ENCODE results near the gene LRRN4CL. TPM values are rescaled to one million over a fixed set of nuclear protein-coding genes. Genes with fewer than 3 reads are reported as not detected.
"Not testable (repeated sequence)": the region's sequence is repeated elsewhere in the genome, so short reads cannot be mapped to it uniquely, and the experiment has no call there.

Gene LRRN4CL
- polyA plus RNA-seq, 3 donors from 2014 or later: not detected

- Mint-ChIP-seq H3K27me3 (ENCODE audit: low read depth in 3 of 3) (peaks cover 5 to 10% (median 9%) of the 10 kb centered on the region in 3 donors), H3K4me1 (peaks cover 33 to 46% of the 10 kb centered on the region in 2 donors), H3K9me3 (no peaks in the 10 kb centered on the region), H3K4me3 (peak overlapping the region; percentile 81 to 97 (median 94)), H3K36me3 (peaks cover 8 to 13% (median 10%) of the 10 kb centered on the region in 3 donors), H3K27ac (peak overlapping the region; percentile 88 to 98 (median 94))
- DNase-seq: no peak
These were observed 10.9 kb downstream of the LRRN4CL start for GRCh38 chr11:62678433-62678769.

- H3K27me3 Mint-ChIP-seq (ENCODE audit: low read depth in 3 of 3): peaks cover 5 to 10% (median 9%) of the 10 kb centered on the region in 3 donors
- peak overlapping the region; percentile 88 to 98 (median 94) for H3K27ac Mint-ChIP-seq
- H3K4me3 Mint-ChIP-seq: peak overlapping the region; percentile 81 to 97 (median 94)
- H3K36me3 Mint-ChIP-seq: peaks cover 8 to 13% (median 10%) of the 10 kb centered on the region in 3 donors
- no peaks in the 10 kb centered on the region for H3K9me3 Mint-ChIP-seq
- DNase-seq: no peak
- peaks cover 36 to 46% of the 10 kb centered on the region in 2 donors for H3K4me1 Mint-ChIP-seq
These were observed 11.6 kb downstream of the LRRN4CL start for GRCh38 chr11:62677714-62678113.

GRCh38 chr11:62677156-62677555, 12.2 kb downstream of the LRRN4CL start:
- Mint-ChIP-seq H3K27ac (peak overlapping the region; percentile 88 to 98 (median 94)), H3K4me1 (peaks cover 41 to 50% of the 10 kb centered on the region in 2 donors), H3K27me3 (ENCODE audit: low read depth in 3 of 3) (peaks cover 9 to 12% (median 12%) of the 10 kb centered on the region in 3 donors), H3K4me3 (peak overlapping the region; percentile 81 to 97 (median 94)), H3K36me3 (peaks cover 8 to 13% (median 10%) of the 10 kb centered on the region in 3 donors), H3K9me3 (no peaks in the 10 kb centered on the region)
- no peak for DNase-seq

GRCh38 chr11:62676698-62677097, 12.6 kb downstream of the LRRN4CL start:
- no peak for DNase-seq
- Mint-ChIP-seq H3K4me3 (peak overlapping the region in 4 of 5 donors; percentile 81 to 97 (median 94)), H3K27ac (peak overlapping the region in 5 of 6 donors; percentile 88 to 98 (median 94)), H3K36me3 (peaks cover 8 to 13% (median 10%) of the 10 kb centered on the region in 3 donors), H3K27me3 (ENCODE audit: low read depth in 3 of 3) (peaks cover 12 to 14% (median 12%) of the 10 kb centered on the region in 3 donors), H3K9me3 (no peaks in the 10 kb centered on the region), H3K4me1 (peaks cover 44 to 55% of the 10 kb centered on the region in 2 donors)

- Mint-ChIP-seq H3K27me3 (ENCODE audit: low read depth in 3 of 3) (peaks cover 14 to 20% (median 17%) of the 10 kb centered on the region in 3 donors), H3K4me1 (peaks cover 54 to 59% of the 10 kb centered on the region in 2 donors), H3K36me3 (peaks cover 8 to 13% (median 10%) of the 10 kb centered on the region in 3 donors), H3K27ac (peak overlapping the region in 1 of 6 donors; percentile 41)
- H3K4me3 Mint-ChIP-seq, H3K9me3 Mint-ChIP-seq, DNase-seq: not testable (repeated sequence)
These were observed 13.9 kb downstream of the LRRN4CL start for GRCh38 chr11:62675415-62675814.

- peaks cover 52 to 57% of the 10 kb centered on the region in 2 donors for H3K4me1 Mint-ChIP-seq
These were observed 16.2 kb downstream of the LRRN4CL start for GRCh38 chr11:62673196-62673525.

GRCh38 chr11:62671608-62672389, 17.5 kb downstream of the LRRN4CL start, which contains the start of the genes LBHD1 and UQCC3:
Gene LBHD1, minus strand, starts transcription at chr11:62672267. Its CDS starts 2,236 bp downstream, at chr11:62670031.
Gene UQCC3, plus strand, starts transcription at chr11:62671673. Its CDS starts 73 bp downstream, at chr11:62671746.
- Mint-ChIP-seq H3K4me1 (peaks cover 43 to 51% of the 10 kb centered on the region in 2 donors), H3K27ac (peak within 1 kb of the TSS; percentile 92 to 98 (median 96)), H3K36me3 (peaks cover 4 to 7% (median 4%) of the 10 kb centered on the region in 3 donors), H3K9me3 (no peaks in the 10 kb centered on the region), H3K27me3 (ENCODE audit: low read depth in 3 of 3) (peaks cover 3 to 12% (median 11%) of the 10 kb centered on the region in 3 donors), H3K4me3 (peak within 1 kb of the TSS; percentile 97 to 100 (median 100))
- DNase-seq: peak; percentile 70 to 86 (median 83)

More at GRCh38 chr11:62673196-62673525, 16.2 kb downstream of the LRRN4CL start:
- H3K27ac Mint-ChIP-seq: peak overlapping the region; percentile 26 to 98 (median 94)
- no peaks in the 10 kb centered on the region for H3K9me3 Mint-ChIP-seq
- peaks cover 5 to 12% (median 11%) of the 10 kb centered on the region in 3 donors for H3K27me3 Mint-ChIP-seq (ENCODE audit: low read depth in 3 of 3)
- peak overlapping the region in 4 of 5 donors; percentile 27 to 100 (median 98) for H3K4me3 Mint-ChIP-seq
- no peak for DNase-seq
- peaks cover 8 to 13% (median 10%) of the 10 kb centered on the region in 3 donors for H3K36me3 Mint-ChIP-seq

- Mint-ChIP-seq H3K9me3 (no peaks in the 10 kb centered on the region), H3K36me3 (peaks cover 4 to 5% (median 4%) of the 10 kb centered on the region in 3 donors), H3K4me1 (peaks cover 45 to 51% of the 10 kb centered on the region in 2 donors), H3K27me3 (ENCODE audit: low read depth in 3 of 3) (peaks cover 3 to 15% (median 13%) of the 10 kb centered on the region in 3 donors), H3K4me3 (peak overlapping the region; percentile 97 to 100 (median 100)), H3K27ac (peak overlapping the region; percentile 92 to 98 (median 96))
- DNase-seq: no peak
These were observed 18.1 kb downstream of the LRRN4CL start for GRCh38 chr11:62671236-62671607.

- Mint-ChIP-seq H3K4me3 (peak overlapping the region; percentile 97 to 100 (median 100)), H3K9me3 (no peaks in the 10 kb centered on the region), H3K27me3 (ENCODE audit: low read depth in 3 of 3) (peaks cover 9 to 23% (median 23%) of the 10 kb centered on the region in 3 donors), H3K4me1 (peaks cover 52 to 58% of the 10 kb centered on the region in 2 donors), H3K36me3 (peaks cover under 1% of the 10 kb centered on the region in 3 donors), H3K27ac (peak overlapping the region in 5 of 6 donors; percentile 46 to 92 (median 76))
- DNase-seq: no peak
These were observed 19.7 kb downstream of the LRRN4CL start for GRCh38 chr11:62669420-62670161.

GRCh38 chr11:62667460-62667859, 21.9 kb downstream of the LRRN4CL start:
- Mint-ChIP-seq H3K4me3 (peak overlapping the region in 2 of 5 donors; percentile 12 to 72), H3K36me3 (peaks cover 3 to 9% (median 3%) of the 10 kb centered on the region in 3 donors), H3K27ac (peak overlapping the region in 2 of 6 donors; percentile 40 to 55), H3K4me1 (peaks cover 55 to 74% of the 10 kb centered on the region in 2 donors), H3K27me3 (ENCODE audit: low read depth in 3 of 3) (peaks cover 11 to 23% (median 22%) of the 10 kb centered on the region in 3 donors), H3K9me3 (no peaks in the 10 kb centered on the region)
- no peak for DNase-seq

GRCh38 chr11:62666259-62666926, 22.9 kb downstream of the LRRN4CL start:
- Mint-ChIP-seq H3K36me3 (peaks cover 3 to 9% (median 3%) of the 10 kb centered on the region in 3 donors), H3K27ac (peak overlapping the region in 4 of 6 donors; percentile 66 to 94 (median 90)), H3K27me3 (ENCODE audit: low read depth in 3 of 3) (peaks cover 10 to 15% (median 14%) of the 10 kb centered on the region in 3 donors), H3K4me3 (peak overlapping the region; percentile 62 to 95 (median 90)), H3K4me1 (peaks cover 46 to 65% of the 10 kb centered on the region in 2 donors), H3K9me3 (no peaks in the 10 kb centered on the region)
- DNase-seq: no peak

GRCh38 chr11:62665599-62666258, 23.6 kb downstream of the LRRN4CL start:
- peaks cover 8 to 12% (median 11%) of the 10 kb centered on the region in 3 donors for H3K27me3 Mint-ChIP-seq (ENCODE audit: low read depth in 3 of 3)
- peak; percentile 43 to 65 (median 57) for DNase-seq
- H3K9me3 Mint-ChIP-seq: no peaks in the 10 kb centered on the region
- peaks cover 39 to 59% of the 10 kb centered on the region in 2 donors for H3K4me1 Mint-ChIP-seq
- H3K36me3 Mint-ChIP-seq: peaks cover 3 to 9% (median 3%) of the 10 kb centered on the region in 3 donors
- peak overlapping the region; percentile 86 to 95 (median 93) for H3K27ac Mint-ChIP-seq
- peak overlapping the region; percentile 90 to 95 (median 91) for H3K4me3 Mint-ChIP-seq
